Measurements from ENCODE around the gene TMEM158.

The TMEM158 gene

GRCh38 chr3:45226206-45226915, at the start of gene TMEM158:
Gene TMEM158, minus strand, starts transcription at chr3:45226287. Its CDS starts 260 bp downstream, at chr3:45226027.
- DNase-seq (ENCODE audit: low spot score): peak; percentile 47

GRCh38 chr3:45275006-45275704, 49.1 kb upstream of the TMEM158 start:
- DNase-seq (ENCODE audit: low spot score): no peak

DNA sequence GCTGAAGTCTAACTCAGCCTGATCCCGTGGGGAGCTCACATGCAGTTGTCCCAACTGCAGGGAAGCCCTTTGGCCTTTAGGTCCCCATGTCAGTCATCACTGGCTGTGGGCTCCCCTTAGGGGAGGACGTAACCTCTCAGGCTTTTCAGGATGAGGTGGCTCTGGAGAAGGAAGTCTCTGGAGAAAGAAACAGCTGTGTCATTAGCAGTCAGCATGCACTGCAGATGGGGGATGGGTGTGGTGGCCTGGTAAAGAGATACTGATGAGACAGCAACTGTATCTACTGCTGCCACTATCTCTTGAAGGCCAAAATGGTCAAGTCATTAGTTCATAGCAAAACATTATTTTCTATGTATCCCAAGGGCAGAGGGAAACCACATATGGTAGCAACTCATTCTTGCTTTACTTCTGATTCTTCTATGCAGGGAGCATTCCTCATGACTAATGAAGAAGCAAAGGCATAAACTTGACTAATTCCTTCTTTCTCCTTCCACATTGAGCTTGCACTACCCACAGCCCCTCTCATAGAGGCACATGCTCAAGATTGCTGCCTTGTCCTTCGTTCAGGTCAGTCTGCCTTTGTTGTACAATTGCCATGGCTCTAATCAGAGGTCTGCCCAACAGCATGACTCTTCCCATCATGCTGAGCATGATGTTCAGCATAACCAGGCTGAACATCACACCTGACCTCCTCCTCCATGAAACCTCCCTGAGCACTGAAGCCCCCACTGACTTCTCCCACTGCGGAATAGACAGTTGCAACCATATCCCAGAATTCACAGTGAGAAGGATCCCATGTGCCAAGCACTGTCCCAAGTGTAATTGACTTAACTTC, 47.8 kb upstream of the TMEM158 start:
- DNase-seq (ENCODE audit: low spot score): no peak

DNA sequence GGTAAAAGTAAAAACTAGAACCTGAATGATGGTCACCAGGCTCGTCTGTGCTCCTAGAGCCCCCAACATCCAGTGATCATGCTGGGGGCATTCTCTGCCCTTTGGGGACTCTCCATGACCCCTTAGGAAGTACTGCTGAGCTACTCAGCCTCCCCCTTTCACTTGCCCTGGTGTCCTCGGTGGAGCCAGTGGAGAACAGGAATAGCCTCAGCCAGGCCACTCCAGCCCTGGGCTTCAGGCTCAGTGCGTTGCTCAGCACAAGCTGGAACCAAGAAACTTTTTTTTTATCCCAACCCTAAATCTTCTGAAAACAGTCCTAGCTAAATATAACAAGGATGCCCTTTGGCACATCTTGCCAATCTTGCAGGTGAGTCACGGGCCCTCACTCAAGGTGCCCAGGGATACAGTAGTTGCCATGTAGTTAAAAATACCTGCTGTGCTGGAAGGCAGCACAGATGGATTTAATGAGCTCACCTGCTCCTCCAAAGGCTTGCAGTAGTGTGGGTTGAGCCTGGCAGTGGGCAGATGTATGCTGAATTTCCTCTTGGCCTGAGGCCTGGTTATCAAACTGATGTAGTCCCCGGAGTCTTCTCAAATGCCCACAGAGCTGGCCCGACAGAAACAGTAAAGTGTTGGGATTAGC, 46.9 kb upstream of the TMEM158 start:
- peak; percentile 8 for DNase-seq (ENCODE audit: low spot score)

- no peak for DNase-seq (ENCODE audit: low spot score)
These were observed 46.1 kb upstream of the TMEM158 start for GRCh38 chr3:45272032-45272810.

DNA sequence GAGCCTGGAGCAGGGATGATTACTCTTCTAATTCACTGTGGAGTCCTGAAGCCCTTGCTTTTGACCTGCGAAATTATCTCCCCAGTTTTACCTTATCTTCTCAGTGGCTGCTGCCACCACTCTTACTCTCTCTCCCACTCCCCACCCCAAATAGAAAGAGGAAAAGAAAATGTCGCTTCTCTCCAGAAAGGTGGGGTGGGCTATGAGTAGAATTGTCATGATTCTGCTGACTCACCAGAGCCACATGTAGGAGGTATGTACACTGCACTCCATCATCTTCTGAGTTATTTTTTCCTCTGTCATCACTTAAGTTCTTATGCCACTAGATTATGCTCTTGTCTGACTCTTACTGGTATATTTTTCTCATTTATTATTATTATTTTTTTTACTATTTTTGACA, 43.9 kb upstream of the TMEM158 start:
- DNase-seq (ENCODE audit: low spot score): no peak

DNA sequence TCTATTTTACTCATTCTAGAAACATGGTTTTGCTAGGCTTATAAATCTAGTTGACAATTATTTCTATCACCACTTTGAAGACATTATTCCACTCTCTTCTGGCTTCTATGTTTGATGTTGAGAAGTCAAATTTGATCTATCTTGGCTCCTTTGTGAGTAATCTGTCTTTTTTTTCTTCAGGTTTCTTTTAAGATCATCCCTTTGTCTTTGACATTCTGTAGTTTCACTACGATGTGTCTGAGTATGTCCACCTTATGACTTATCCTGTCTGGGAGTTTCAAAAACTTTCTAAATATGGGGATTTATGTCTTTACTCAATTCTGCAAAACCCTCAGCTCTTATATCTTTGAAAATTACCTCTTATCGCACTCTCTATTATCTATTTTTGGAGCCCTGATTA, 41.0 kb upstream of the TMEM158 start:
- DNase-seq (ENCODE audit: low spot score): no peak

- no peak for DNase-seq (ENCODE audit: low spot score)
These were observed 35.4 kb upstream of the TMEM158 start for GRCh38 chr3:45261333-45262110.

DNA sequence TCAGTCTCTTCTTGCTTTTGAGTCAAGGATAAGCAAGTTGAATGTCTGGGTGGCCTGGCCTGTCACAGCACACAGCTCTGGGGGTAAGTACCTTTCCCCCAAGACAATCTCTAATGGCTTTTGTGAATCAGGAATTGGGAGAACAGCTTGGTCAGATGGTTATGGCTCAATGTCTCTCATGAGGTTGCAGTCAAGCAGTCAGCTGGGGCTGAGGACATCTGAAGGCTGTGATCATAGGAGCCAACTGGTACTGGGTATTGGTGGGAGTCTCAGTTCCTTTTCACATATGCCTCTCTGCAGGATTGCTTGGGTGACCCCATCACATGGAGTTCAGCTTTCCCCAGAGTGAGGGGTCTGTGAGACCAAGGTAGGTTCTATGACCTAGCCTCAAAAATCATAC, 33.0 kb upstream of the TMEM158 start:
- DNase-seq (ENCODE audit: low spot score): no peak

DNA sequence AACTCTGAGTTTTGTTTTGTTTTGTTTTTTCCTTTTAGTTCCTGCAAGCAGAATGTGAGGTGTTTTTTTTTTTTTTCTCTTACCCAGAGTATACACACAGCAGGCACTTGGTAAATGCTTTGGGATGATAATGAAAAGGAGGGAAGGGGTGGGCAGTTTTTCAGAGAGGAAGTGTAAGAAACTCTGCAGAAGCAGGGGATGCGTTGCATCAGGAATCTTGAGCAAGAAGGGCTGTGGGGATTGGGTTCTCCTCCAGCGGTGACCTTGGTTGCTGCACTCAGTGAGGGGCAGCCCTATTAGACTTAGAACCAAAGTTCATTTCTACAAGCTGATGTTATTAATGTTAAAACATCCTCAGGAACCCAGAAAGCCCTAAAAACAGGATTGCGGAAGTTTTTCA, 32.2 kb upstream of the TMEM158 start:
- no peak for DNase-seq (ENCODE audit: low spot score)

DNA sequence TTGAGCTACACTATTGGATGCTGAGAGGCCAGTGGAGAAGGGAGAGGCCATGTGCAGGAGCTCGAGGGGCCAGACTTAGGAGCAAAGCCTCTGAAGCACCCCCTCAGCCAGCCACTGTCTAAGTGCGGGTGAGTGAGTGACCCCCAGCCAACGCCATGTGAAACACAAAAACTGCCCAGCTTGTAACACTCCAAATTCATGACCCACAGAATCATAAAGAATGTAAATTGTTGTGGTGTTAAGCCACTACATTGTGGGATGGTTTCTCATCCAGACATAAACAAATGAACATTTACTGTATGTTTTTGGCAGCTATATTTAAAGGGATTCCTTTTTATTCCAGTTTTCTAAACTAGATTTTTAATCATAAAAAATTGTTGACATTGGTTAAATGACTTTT, 27.2 kb upstream of the TMEM158 start:
- DNase-seq (ENCODE audit: low spot score): no peak

GRCh38 chr3:45252826-45253225, 26.7 kb upstream of the TMEM158 start:
- DNase-seq (ENCODE audit: low spot score): peak; percentile 4

- no peak for DNase-seq (ENCODE audit: low spot score)
These were observed 23.3 kb upstream of the TMEM158 start for GRCh38 chr3:45249391-45249790.

DNA sequence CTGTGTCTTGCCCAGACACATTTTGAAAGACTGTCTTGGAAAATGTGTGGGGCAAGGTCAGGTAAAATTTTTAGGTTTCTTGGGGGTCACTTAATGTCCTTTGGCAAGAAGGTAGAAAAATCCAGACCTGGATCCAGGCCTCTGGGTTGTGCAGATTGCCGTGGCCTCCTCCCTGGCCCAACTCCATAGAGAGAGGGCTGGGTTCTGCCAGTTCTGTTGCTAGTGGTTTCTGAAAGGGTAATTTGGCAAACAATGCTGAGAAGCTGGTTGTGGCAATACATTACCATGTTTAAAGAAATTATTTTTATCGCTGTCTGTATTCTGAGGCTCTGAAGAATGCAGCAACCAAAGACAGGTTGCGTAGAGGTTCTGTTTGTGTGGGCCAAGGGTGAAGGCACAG, 20.2 kb upstream of the TMEM158 start:
- DNase-seq (ENCODE audit: low spot score): no peak

DNA sequence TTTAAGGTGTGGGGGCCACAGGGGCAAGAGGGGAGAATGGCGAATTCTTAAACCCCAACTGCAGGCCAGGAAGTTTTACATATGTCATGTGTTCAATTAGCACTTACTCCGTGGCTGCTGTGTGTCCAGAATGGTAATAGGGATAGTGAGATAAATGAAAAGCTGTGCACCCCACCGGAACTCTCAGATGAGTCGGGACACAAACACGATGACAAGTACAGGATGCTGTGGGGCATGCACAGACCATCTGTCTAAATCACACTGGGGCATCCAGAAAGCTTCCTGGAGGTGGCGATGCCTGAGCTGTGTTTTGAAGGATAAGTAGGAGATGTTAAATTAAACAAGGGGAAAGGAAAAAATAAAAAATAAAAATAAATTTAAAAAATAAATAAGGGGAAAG, 18.3 kb upstream of the TMEM158 start:
- no peak for DNase-seq (ENCODE audit: low spot score)

DNA sequence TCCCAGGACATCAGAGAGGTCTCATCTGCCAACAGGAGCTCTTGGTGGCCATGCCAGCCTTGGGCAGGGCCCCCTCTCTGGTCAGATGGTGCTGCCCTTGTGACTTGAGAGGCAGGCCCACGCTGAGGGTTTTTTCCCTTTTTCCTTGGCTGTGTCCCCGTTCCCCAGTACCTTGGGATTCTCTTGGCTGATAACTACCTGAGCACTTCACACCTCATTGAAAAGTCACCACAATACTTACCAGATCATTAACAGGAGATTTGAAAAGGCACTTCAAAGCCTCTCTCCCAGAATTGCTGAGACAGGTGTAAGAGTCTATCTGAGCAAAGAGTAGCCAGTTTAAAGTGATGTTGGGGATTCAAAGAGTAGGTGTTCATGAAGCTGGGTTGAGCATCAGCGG, 15.1 kb upstream of the TMEM158 start:
- no peak for DNase-seq (ENCODE audit: low spot score)

- no peak for DNase-seq (ENCODE audit: low spot score)
These were observed 14.2 kb upstream of the TMEM158 start for GRCh38 chr3:45240292-45240691.

DNA sequence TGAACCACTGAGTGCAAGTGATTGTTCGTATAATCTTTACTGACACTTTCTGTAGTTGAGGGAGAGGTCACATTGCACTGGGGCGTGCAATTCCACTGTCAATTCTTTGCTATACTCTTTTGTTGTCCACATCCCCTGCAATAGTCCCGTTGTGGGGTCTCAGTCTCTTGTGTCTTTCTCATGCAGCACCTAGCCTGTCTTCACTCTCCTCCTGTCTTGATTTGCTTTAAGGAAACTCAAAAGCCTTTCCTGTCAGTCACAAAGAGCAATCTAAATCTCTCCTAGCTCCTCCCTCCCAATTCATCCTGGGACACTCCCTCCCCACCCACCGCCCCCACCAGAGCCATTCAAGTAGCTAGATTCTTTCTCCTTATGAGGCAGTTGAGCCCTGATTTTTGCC, 13.2 kb upstream of the TMEM158 start:
- no peak for DNase-seq (ENCODE audit: low spot score)

- no peak for DNase-seq (ENCODE audit: low spot score)
These were observed 10.9 kb upstream of the TMEM158 start for GRCh38 chr3:45236964-45237363.

GRCh38 chr3:45235409-45235808, 9.3 kb upstream of the TMEM158 start:
- no peak for DNase-seq (ENCODE audit: low spot score)

GRCh38 chr3:45234250-45234649, 8.2 kb upstream of the TMEM158 start:
- no peak for DNase-seq (ENCODE audit: low spot score)
